SIG-M5 (cell line): ENCODE results near the gene CREB1.
A peak's percentile ranks its signal among the peaks of the same experiment; 100 is the strongest.

ENCODE experiments used
- DNase-seq: peaks from one replicate; lab custom pipeline; 2025; lab: John Stamatoyannopoulos, UW

The CREB1 gene

DNA sequence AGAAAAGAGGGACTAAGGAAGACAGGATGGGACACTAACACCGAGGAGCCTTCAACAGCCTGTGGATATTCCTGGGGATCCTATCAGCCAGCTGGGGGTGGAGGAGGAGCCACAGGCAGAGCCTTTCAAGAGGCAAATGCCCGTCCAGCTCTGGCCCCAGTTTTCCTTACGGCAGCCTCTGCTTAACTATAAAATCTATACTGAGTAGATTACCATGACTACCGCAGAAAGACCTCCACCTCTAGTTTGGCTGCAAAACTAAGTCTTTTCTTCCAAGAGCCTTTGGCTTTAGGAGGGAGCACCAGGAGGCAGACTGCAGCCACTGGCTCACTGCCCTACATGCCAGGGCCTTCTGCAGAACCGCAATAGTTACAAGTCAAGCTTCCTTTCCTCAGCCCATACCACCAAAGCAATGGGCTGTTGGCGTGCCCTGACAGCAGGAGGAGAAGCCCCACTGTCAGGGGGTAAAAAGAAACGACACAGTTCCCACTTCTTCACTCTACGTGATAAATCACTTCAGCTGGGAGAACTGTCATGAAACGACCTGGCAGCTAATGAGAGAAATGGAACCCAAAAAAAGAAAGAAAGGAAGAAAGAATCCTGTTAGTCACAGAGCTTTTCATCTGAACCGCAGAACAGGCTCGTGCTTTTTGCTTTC is 25.1 kb upstream of the CREB1 start:
- DNase-seq: no peak

DNA sequence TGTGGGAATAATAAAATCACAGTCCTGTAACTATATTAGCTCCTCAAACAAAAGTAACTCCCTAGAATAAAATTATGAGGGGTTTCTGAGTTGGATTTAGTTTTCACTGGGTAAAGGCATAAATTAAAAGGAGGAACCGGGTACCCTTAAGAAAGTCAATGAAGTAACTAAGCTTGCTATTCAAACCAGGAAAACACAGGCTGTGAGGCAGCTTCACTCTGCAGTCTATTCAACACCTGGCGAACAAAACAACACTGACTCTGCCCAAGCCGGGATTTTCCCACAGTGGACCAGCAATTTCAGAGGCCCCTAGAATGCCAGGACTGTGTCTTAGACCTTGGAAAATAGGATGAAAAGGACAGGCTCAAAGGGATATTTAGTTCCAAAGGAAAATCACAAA is 24.6 kb upstream of the CREB1 start:
- no peak for DNase-seq

DNA sequence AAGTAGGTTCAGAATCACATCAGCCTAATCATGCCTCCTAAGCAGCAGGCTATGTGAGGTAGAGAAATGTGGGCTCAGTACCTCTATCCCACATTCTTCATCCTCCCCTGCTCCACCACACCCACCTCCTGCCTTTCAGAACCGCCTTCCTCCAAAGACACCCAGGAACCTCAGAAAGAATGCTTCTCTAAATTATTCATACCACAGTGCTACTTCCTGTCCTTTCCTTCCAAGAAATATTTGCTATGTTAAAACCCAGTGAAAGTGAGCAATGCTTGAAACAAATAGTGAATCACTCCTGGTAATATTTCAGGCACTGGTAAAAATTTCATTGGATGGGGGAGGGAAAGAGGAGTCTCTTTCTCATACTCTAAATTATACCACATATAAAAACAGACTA is 24.0 kb upstream of the CREB1 start:
- DNase-seq: peak; percentile 35

DNA sequence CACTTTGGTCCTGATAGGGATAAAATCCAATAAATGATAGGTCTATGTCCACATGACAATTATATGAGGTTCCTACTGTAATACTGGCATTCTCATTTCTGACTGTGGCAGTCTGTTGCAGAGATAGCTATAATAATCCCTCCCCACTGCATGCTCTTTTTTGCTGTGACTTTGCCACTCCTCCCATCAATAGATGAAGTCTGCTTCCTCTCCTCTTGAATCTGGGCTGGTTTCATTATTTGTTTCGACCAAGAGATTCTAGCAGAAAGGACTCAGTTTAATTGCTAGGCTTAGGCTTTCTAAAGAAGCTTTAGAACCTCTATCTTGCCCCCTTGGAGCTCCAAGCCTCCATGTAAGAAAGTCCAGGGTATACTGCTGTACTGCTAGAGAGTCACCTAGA is 23.3 kb upstream of the CREB1 start:
- DNase-seq: no peak

DNA sequence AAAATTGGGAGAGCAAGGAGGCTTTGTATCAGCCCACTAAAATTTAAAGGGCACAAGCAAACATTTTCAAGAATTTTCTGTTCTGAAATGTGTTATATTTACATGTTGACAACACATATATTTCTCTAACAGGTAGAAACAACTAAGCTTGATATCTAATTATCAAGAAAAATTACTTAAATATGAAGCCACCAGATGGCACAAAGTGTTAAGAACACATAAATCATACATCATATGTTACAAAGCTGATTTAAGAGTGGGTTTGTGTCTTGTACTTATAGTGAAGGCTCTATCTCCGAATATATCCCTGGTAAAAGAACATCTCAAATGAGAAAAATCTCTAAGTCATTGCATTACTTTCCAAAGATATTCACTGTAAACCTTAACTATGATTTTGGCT is 19.6 kb upstream of the CREB1 start:
- no peak for DNase-seq

DNA sequence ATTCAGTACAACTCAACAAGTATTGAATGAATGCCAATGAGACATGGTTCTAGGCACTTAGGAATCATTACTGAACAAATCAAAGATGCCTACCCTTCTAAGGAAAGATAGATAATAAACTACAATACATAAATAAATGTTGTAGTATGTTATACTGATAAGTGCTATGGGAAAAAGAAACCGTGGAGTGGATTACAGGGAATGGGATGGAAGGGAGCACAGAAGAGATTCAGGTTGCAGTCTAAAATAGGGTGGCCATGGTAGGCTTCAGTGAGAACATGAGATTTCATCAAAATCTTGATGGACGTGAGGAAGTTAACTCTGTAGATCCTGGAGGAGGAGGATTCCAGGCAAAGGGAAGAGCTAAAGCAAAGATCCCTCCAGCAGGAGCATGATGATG is 17.9 kb upstream of the CREB1 start:
- no peak for DNase-seq

DNA sequence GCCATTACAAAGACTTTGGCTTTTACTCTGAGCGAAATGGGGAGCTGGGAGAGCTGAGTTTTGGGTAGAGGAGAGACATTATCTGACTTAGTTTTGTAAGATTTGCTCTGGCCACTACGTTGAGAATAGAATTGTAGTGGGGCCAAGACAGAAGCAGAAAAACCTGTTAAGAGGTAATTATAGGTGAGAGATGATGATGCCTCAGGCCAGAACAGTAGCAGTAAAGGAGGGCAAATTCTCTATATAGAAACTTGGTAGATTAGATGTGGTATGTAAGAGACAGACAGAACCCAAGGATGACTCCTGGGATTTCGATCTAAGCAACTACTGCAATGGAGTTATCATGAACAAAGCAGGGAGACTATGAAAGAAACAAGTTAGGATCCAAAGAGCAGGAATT is 17.4 kb upstream of the CREB1 start:
- no peak for DNase-seq

DNA sequence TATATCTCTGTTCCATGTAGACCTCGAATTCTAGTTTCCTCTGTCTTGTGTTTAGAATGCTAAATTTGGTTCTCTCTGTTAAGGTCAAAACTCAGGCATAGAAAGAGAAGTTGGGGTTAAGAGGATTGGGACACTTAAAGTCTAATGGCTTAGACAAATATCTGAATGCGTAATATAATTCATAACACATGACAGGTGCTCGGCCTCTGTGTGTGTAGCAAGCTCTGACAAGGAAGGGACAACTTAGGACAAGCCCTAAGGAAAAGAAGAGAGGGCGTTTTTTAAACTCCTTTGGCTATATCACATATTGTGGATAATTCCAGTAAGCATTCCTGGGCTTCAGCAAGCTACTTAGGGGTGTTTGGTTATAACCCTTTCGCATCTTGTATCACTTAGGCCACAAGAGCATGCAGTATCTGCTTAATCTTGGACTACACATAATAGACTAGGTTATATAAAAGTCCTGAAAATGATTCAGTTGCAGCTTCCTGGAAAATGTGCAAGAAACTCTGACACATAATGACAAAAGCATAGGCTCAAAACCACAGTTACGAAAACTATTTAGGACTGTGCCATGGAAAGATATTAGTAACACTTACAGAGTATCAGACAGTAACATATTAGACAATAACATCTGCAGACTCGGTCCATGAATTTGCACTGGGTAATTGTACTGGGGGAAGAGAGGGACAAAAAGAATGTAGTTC is 16.1 kb upstream of the CREB1 start:
- DNase-seq: no peak

DNA sequence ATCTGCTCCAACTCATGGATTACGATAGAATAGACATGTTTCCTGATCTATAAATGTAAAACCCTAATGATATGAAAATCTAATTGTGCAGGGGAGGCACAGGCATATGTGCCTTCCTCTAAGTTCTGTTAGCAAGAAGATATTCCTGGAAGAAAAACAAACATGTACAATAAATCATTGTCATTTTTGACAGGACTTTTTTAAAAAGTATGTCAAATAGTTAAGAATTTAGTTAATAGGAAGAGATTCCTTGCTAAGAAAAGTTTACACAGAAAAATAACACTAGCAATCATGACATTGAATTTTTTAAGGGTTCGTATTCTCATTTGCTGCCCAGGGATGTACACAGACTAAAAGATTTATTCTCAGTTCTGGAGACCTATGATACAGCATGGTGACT is 15.3 kb upstream of the CREB1 start:
- no peak for DNase-seq

DNA sequence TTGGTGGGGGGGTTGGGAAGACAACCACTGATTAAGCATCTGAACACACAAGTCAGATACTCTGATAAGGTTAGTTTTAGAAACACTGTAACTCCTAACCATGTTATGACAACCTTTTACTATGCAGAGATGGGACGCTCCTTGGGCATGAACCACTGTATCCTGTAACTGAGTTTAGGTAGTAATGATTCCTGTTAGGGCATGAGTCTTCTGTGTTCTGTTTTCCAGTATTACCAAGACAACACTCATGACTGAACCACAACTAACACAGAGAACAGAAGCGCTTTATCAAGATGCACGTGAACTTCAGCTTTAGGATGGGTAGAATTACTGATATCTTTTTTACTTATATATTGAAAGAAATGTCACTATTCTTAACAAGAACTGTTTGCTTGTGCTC is 14.1 kb upstream of the CREB1 start:
- DNase-seq: no peak

DNA sequence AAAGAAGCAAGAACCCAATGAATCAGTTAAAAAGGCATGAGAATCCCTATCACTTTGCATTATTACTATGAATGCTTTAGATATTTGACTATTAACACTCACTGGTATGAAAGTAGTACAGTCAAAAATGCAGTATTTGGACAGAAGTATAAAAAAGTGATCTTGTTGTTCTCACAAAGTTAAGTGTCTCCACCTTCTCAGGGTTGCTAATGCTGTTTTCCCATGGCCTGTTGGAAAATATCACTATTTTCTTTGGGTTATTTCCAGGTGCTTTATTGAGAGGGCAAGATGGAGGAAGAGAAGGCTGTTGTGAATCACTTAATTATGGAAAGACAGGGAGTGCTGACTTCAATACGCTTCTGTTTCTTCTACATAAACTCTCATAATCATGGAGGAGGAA is 13.6 kb upstream of the CREB1 start:
- no peak for DNase-seq

DNA sequence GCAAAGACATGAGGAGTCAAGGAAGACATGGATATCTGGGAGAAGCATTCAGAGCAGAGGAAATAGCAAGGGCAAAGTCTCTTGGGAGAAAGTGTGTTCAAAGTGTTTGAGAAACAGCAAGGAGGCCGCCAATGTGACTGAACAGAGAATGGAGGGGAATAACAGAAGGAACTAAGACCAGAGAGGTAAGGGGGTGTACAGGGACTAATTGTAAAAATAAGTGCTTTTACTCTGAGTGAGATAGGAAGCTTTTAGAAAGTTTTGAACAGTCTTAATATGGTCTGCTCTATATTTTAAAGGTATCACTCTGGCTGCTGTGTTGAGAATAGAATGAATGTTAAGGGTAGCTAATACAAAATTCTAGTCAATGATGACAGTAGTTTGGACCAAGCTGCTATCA is 6.8 kb upstream of the CREB1 start:
- DNase-seq: no peak

DNA sequence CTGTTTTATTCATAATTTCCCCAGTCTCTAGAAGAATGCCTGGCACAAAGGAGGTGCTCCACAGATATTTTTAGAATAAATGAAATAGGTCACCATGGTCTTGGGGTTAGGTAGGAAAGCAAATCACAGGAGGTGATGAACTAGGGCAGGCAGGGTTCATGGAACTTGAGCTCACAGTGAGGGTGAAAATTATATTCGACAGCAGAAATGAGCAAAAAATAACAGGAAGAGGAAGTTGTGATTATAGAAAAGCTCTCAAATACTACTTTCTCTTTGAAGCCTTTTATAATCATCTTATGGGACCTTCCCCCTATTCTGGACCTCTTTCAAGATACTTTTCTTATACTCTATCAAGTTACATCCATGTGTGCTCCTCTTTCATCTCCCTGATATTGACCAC is 4.5 kb upstream of the CREB1 start:
- DNase-seq: no peak

DNA sequence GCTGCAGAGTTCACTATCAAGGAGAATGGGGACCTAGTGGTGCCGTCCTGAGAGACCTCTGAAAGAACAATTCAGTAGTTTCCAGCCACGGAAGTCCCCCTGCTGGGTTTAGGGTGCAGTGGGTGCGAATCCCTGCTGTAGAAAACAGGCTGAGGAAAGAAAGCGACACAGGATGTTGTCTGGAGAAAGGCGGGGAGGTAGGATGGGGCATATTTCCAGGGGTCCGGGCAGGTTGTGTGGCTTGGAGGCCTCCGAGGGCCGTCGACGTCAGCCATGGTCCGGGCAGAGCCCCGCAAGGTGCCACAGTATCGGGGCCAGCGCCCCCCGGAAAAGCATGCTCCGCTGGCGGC is 807 bp upstream of the CREB1 start:
- no peak for DNase-seq

DNA sequence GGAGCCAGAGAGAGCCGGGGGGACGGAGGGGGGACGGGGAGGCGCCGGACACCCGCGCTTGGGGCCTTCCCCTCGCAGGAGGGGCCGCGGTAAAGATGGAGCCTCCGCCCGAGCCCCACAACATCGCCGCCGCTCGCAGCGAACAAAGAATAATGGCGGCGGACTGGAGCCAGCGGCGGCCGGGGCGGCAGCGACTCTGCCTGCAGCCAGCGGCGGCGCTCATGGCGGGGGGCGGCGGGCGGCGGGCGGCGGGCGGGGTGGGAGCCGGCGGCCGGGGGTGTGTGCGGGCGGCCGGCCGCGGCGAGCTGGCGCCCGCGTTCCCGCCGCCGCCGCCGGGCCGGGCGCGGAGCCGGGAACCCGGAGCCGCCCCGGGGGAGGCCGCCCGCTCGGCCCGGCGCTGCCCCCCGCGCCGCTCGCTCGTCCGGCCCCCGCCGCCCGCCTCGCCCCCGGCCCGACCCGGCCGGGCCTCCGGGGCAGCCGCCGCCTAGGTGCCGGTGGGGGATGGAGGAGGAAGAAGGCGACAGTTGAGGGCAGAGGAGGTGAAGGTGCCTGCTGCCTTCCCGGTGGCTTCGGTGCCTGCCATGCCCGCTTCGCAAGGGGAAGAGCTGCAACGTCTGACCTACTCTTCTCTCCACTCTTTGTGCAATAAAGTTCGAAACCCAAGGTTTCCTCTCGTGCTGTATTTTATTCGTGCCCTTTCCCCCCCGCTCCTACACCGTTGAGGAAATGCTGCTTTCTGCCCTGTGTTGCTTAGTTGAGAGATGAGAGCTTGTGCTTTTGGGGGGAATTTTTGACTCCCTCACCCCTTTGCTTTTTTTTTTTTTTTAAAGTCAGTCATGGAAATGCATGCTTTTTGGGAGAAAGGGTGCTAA is 634 bp downstream of the CREB1 start:
- peak; percentile 11 for DNase-seq

DNA sequence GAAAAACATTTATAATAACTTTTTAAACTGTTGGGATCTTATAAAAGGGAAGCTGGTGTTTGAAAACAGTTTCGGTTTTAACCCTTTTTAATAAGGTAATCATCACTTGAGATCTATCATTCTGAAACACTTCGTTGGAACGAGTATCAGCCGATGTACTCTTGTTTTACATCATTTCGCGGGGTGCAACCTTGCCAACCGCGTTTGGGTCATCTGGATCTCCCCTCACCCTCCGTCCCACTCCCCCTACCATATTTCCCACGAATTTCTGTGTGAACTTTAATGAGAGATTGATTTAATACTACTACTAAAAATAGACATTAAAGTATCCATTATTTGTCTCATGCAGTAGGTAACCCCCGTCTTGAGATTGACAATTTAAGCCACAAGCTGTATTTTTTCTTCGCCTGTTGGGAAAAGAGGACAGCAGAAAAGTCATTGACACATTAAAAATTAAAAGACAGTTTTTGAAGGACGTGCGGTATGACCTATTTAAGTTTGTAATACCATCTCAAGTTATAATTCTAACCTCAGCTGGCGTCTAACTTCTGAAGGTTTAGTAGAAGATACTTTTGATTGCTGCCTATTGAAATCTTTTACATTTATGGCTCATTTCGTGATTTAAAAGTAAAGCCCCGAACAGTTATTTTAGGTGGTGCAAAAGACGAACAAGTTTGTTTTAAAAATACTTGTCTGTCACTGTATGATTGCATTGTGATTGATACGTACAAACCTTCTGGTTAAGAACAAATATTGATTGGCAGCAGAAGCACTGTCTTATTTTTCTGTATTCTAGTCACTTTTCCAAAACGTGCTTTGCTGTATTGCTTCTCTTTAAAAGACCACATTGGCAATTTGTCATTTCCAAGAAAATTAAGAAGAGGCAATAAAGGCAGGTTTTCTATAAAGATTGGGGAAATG is 1.5 kb downstream of the CREB1 start:
- no peak for DNase-seq

DNA sequence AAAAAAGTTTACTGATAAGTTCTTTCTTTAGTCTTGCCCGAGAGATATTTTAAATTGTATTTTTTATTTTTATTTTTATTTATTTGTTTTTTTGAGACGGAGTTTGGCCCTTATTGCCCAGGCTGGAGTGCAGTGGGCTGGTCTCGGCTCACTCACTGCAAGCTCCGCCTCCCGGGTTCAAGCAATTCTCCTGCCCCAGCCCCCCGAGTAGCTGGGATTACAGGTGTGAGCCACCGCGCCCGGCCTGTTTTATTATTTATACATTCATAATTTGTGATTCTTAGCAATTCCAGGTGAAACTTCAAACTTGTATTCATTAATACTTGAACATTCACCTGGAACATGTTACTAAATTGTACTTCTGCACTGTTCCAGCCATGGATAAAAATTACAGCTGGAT is 2.9 kb downstream of the CREB1 start:
- no peak for DNase-seq

DNA sequence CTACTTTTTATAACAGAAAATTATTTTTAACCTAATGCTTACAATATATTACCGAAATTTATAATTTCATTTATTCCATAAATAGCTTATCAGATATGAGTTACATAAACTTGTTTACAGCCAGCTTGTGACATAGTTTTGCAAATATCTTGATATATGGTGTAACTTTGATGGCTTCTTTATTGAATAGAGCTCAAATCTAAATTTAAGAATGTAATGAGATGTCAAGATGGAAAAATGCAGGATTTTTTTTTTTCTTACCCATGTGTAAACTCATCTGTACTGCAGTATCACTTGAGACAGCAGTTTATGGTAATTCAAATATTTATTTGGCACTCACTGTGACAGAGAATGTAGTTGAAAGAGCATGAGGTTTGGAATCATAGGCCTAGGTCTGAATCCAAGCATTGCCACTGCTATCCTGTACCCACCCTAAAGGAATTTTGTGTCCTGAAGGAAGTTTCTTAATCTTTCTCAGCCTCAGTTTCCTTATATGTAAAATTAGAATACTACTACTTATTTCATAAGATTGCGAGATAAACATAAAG is 3.8 kb downstream of the CREB1 start:
- no peak for DNase-seq

DNA sequence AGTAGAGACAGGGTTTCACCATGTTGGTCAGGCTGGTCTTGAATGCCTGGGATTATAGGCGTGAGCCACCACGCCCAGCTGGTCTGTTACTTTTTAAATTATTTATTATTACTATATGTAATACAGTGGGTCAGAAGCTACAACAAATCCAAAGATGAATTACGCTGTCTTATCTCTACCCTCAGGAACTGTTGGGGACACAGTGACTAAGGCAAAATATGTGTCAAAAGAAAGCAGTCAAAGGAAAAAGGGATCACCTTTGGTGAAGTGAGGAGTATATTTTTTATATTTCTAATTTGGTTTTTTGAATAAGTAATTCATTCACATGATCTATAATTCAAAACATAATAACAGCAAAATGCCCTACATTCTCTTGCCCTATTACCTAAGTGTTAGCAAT is 4.7 kb downstream of the CREB1 start:
- DNase-seq: no peak

DNA sequence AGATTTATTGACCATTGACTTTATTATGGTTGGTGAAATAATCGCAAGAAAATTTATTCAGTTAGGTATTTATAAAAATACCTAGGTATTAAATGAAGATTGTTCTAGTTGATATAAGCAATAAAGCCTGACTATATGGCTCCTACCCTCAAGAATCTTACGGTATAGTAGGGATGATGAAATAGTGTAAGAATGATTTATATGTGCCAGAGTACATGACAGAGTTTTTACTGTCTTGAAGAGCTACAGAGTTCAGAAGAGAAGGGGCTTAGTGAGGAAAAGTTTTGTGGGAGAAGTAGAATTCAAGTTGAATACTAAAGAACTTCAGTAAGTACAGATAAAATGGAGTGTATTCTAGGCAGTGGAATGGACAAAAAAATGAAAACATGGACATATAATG is 9.7 kb downstream of the CREB1 start:
- no peak for DNase-seq

DNA sequence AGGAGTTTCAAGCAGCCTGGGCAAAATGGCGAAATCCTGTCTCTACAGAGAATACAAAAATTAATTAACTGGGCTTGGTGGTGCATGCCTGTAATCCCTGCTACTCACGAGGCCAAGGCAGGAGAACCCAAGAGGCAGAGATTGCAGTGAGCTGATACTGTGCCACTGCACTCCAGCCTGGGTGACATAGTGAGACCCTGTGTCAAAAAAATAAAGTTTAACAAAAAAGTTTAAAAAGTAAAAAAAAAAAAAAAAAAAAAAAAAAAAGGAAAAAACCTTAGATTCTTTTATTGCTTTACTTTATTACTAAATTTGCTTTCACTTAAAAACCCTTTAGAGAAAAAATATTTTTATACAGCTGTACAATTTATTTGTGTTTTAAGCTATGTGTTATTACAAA is 10.7 kb downstream of the CREB1 start:
- DNase-seq: no peak

DNA sequence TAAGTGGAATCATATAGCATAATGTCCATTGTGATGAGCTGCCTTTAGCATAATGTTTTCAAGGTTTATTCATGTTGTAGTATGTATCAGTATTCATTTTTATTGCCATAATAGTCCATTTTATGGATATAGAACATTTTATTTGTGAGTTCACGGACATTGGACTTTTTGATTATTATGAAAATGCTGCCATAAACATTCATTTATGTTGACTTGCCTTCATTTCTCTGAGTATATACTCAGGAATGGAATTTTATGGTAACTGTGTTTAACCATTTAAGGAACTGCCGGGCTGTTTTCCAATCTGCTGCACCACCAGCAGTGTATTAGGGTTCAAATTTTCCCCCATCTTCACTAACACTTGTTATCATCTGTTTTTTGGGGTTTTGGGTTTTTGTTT is 12.2 kb downstream of the CREB1 start:
- DNase-seq: no peak
